DMS53 treated with DMSO at 0.1 percent for 48 hours (cell line): Measurements from ENCODE around the gene TENM3.

Experiments
- DNase-seq: peaks from one replicate; lab custom pipeline; 2025; ENCODE audit not compliant: unreplicated experiment; lab: John Stamatoyannopoulos, UW

The TENM3 gene

GRCh38 chr4:182828360-182829025 lies 585.3 kb downstream of the TENM3 start:
- DNase-seq = no peak

- DNase-seq = no peak
Measured at GRCh38 chr4:182829196-182829595, 586.0 kb downstream of the TENM3 start.

GRCh38 chr4:182831376-182831775 lies 588.2 kb downstream of the TENM3 start:
- no peak for DNase-seq

- DNase-seq = no peak
Measured at GRCh38 chr4:182832352-182833120, 589.3 kb downstream of the TENM3 start.

GRCh38 chr4:182835006-182835740 lies 592.0 kb downstream of the TENM3 start:
- DNase-seq = no peak

DNA sequence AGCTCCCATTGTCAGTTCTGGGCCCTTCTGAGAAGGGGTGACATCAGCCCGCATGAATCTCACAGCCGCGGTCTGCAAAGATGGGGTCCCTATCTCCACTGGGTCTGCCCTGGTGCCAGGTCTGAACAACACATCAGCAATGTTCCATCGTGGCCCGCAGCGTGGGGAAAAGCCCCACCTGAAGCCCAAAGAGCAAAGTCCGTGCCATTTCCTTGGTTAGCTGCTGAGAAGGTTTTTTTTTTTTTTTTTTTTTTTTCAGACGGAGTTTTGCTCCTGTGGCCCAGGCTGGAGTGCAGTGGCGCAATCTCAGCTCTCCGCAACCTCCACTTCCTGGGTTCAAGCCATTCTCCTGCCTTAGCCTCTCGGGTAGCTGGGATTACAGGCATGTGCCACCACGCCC lies 594.6 kb downstream of the TENM3 start:
- DNase-seq = no peak

DNA sequence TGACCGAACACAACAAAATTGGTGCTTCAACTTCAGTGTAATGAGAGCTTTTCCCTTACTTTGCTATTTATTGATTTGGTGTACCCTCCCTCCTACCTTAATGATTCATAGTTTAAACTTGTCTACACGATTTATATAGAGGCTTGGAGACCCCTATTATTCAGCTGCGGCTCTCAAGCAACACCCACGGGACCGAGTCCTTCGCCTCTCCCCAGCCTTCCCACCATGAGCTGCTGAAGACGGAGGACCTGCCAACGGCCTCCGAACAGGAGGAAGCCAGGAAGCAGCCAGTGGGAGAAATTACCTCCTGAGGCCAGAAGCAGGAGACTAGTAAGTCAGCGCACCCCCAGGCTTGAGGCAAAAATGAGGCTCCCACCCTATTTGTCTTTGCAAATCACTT lies 595.3 kb downstream of the TENM3 start:
- no peak for DNase-seq

- DNase-seq = no peak
Measured at GRCh38 chr4:182839256-182839655, 596.1 kb downstream of the TENM3 start.

DNA sequence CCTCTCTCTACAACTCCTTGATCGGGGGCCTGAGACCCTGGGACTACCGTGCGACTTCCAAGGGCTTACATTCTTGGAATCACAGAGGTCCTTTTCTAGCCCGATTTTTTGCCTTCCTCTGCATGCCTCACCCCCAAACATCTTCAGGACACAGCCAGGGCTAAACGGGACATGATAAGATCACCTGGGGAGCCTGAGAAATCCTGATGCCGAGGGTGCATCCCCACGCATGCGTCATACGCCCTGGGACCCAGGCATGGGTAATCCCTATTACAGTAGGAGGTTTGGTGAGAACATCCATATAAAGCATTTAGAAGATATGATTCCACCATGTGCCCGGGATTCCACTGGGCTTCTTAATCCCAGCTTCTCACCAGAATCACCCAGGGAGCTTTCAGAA lies 596.9 kb downstream of the TENM3 start:
- no peak for DNase-seq

GRCh38 chr4:182842104-182842600 lies 599.0 kb downstream of the TENM3 start:
- DNase-seq = no peak

DNA sequence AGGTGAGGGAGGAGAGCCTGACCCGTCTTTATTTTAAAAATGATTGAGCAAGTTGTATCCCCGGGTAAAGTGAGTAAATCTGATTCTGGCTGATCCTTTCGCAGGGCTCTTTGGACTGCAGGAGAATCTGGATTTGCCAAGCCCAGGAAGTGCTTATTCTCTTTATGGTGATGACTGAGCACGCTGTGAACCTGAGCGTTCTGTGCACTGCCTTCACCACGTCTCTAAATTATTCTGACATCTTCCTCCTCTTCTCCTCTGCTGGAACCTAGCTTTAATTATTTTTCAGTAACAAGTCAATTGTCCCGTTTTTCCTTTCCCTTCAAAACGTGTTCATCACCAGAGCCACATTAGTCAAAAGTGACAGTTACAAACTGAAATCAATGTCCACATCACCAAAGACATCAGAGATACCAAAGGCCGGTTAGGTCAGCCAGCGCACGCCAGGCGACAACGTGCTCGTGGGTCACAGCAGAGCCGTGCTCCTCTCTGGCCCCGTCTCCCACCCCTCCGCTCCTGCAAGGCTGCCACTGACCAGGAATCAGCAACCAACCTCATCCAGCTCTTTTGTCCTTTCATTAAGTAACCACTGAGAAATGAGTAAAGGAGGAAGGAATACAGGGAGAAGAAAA lies 599.7 kb downstream of the TENM3 start:
- no peak for DNase-seq

DNA sequence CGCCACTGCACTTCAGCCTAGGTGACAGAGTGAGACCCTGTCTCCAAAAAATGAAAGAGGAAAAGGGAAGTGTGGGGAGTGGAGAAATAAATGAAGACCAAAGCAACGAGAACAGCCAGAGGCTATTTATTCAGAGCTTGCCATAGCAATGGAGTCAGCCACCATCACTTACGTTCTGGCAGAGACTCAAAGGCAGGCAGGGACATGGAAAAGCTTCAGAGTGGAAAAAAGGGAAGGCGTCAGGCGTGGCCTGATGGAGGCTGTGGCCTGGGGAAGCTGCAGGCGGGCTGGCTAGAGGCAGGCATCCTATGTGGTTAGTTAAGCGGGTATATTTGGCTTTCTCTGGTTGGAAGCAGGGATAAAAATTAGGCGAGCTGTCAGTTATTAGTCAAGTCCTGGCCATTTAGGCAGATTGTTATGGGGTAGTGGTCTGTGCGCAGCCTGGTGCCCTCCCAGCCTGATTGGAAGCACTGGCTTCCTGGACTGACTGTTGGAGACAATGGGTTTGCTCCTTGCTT lies 600.7 kb downstream of the TENM3 start:
- no peak for DNase-seq

DNA sequence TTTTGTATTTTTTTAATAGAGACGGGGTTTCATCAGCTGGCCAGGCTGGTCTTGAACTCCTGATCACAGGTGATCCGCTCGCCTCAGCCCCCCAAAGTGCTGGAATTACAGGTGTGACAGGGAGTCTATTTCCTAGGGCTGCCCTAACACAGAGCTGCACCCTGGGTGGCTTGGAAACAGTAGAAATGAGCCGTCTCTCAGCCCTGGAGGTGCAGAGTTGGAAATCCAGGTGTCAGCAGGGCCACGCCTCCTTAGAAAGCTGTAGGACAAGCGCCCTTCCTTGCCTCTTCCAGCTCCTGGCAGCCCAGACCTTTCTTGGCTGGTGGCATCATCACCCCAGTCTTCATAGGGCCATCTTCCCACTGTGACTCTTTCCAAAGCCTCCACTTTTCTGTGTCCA lies 602.4 kb downstream of the TENM3 start:
- DNase-seq = no peak

- DNase-seq = no peak
Measured at GRCh38 chr4:182846036-182846435, 602.8 kb downstream of the TENM3 start.

DNA sequence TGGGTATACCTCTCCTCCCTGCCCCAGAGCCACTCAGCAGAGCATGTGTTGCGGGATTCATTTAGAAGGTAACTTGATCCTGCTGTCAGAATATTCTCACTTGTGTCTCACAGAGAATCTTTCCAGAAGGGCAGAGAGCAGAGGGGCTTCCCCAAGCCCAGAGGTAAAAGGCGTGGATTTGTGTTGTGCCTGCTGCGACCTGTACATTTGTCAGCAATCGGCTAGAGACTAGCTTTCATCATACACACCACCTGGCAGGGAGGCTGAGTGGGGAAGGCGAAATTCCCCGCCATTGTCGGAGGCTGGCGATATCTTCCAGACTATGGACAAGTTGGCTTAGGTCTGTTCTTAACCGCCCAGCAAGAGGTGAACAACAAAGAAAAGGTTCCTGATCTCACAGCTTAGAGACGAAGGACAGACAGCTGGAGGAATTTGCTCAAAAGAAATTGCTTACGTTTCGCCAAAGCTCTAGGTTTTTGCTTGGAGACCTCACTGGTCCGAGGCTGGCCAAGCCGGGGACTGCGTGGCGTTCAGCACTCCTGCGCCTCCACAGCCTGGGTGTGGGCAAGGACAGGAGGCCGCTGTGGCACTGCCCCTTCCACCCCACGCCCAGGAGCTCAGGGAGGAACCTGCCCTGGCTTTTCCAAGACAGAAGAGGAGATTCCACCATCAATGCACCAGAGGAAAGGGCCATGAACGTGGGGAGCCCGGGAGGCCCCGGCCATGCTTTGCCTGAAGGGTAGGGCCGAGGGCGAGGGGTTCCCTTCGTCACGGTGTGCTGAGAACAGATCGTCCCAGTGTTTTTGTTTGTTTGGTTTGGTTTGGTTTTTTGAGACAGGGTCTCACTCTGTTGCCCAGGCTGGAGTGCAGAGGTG lies 604.6 kb downstream of the TENM3 start:
- no peak for DNase-seq

DNA sequence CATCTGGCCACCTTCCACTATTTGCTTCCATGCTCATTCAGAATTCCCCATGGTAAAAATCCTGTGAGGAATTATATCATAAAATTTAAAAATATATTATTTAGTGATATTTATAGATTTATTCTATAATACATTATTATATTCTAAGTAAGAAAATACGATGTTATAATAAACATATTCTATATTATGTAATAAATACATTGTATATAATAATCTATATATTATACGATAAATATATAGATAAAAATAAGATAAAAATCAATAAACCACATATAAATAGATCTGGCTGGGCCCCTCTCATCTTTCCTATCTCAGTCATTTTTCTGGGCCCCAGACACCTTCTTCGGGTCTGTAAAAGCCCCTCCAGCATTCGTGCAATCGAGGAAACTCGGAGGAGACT lies 605.5 kb downstream of the TENM3 start:
- DNase-seq = no peak
